HepG2 (cell line): ENCODE results near the gene KLHL33. TPM values are rescaled to one million over a fixed set of nuclear protein-coding genes. Genes with fewer than 3 reads are reported as not detected.

Source experiments
- GRHL1 ChIP-seq: sonication (generic); formaldehyde crosslinking; conservative IDR thresholded peaks from 2 replicates; pipeline ENCODE4 v1.8.0; 2022; ENCODE audit warnings: missing genetic modification reagents
- HOXA9 ChIP-seq: sonication (generic); formaldehyde crosslinking; IDR thresholded peaks from 2 replicates; pipeline ENCODE4 v1.8.1; 2022; ENCODE audit warnings: missing genetic modification reagents, mild to moderate bottlenecking, moderate library complexity, borderline replicate concordance
- JUNB ChIP-seq: sonication (generic); formaldehyde crosslinking; IDR thresholded peaks from 2 replicates; pipeline ENCODE4 v1.8.0; 2022; ENCODE audit warnings: missing genetic modification reagents, mild to moderate bottlenecking, borderline replicate concordance
- MIXL1 ChIP-seq: IDR thresholded peaks from 2 replicates; pipeline ENCODE4 v1.6.1; 2016
- RBM22 ChIP-seq: fragments of 200-400 bp; formaldehyde crosslinking; optimal IDR thresholded peaks from 2 replicates; pipeline ENCODE3; 2017; ENCODE audit warnings: mild to moderate bottlenecking, low read length, moderate library complexity
- REXO4 ChIP-seq: sonication (generic); formaldehyde crosslinking; IDR thresholded peaks from 2 replicates; pipeline ENCODE4 v1.8.0; 2022; ENCODE audit warnings: missing genetic modification reagents, mild to moderate bottlenecking, borderline replicate concordance
- SIN3A ChIP-seq: IDR thresholded peaks from 2 replicates; pipeline ENCODE4 v1.6.1; 2011; ENCODE audit warnings: low read depth, mild to moderate bottlenecking, control low read depth, low read length, borderline replicate concordance
- SMARCE1 ChIP-seq: fragments of 450-650 bp; IDR thresholded peaks from 2 replicates; pipeline ENCODE4 v1.6.1; 2017; ENCODE audit warnings: borderline replicate concordance
- STAT6 ChIP-seq: sonication (generic); formaldehyde crosslinking; IDR thresholded peaks from 2 replicates; pipeline ENCODE4 v1.4.0; 2020; ENCODE audit warnings: missing genetic modification reagents, mild to moderate bottlenecking, borderline replicate concordance
- TGIF2 ChIP-seq: IDR thresholded peaks from 2 replicates; pipeline ENCODE4 v1.6.1; 2016; ENCODE audit warnings: control low read depth, missing compliant biosample characterization
- ZKSCAN5 ChIP-seq: sonication (generic); formaldehyde crosslinking; IDR thresholded peaks from 2 replicates; pipeline ENCODE4 v1.5.1; 2020; ENCODE audit warnings: mild to moderate bottlenecking, missing genetic modification reagents
- ZNF124 ChIP-seq: sonication (generic); formaldehyde crosslinking; IDR thresholded peaks from 2 replicates; pipeline ENCODE4 v1.4.0; 2020; ENCODE audit warnings: missing genetic modification reagents
- ZNF260 ChIP-seq: sonication (generic); formaldehyde crosslinking; IDR thresholded peaks from 2 replicates; pipeline ENCODE4 v1.4.0; 2020; ENCODE audit warnings: missing genetic modification reagents, low read depth, mild to moderate bottlenecking, borderline replicate concordance
- ZNF564 ChIP-seq: sonication (generic); formaldehyde crosslinking; IDR thresholded peaks from 2 replicates; pipeline ENCODE4 v1.8.1; 2023; ENCODE audit warnings: mild to moderate bottlenecking, missing genetic modification reagents
- ZNF749 ChIP-seq: sonication (generic); formaldehyde crosslinking; IDR thresholded peaks from 2 replicates; pipeline ENCODE4 v1.8.0; 2022; ENCODE audit warnings: mild to moderate bottlenecking, missing genetic modification reagents, moderate library complexity, borderline replicate concordance
- polyA plus RNA-seq, 8 experiments: library from polyadenylated mRNA; depleted of rRNA in 3 of 8; stranded (reverse) in 7 of 8; unstranded in 1 of 8; fragments of >200 nt; fragmentation: Illumina TruSeq in 4 of 8; extraction: Trizol in 4 of 8; gene quantifications; 2 replicates each; pipeline versions ENCODE4 v1.2.1 to v1.2.3, GENCODE V29; 2011 to 2016; ENCODE audit warnings: low read depth in 4 of 8, missing spikeins in 1 of 8, mixed read lengths in 1 of 8; ENCODE audit not compliant: insufficient read depth in 1 of 8
- total RNA-seq, 5 experiments: library from RNA; depleted of rRNA; stranded (reverse); fragments of >200 nt; fragmentation: Illumina TruSeq; extraction: Trizol; gene quantifications; 2 replicates each; pipeline ENCODE4 v1.2.3, GENCODE V29; 2016; ENCODE audit warnings: low read depth in 1 of 5
- TF ChIP-seq, protein P1 (sequence below): sonication (generic); formaldehyde crosslinking; IDR thresholded peaks from 2 replicates; pipeline ENCODE4 v1.4.0; 2020; ENCODE audit warnings: missing genetic modification reagents

KLHL33 gene
- total and polyA plus RNA-seq, 2 of the 13 experiments (the other 11 are each of a cell fraction or from before 2014, with no cell fraction given), result not detected

DNA sequence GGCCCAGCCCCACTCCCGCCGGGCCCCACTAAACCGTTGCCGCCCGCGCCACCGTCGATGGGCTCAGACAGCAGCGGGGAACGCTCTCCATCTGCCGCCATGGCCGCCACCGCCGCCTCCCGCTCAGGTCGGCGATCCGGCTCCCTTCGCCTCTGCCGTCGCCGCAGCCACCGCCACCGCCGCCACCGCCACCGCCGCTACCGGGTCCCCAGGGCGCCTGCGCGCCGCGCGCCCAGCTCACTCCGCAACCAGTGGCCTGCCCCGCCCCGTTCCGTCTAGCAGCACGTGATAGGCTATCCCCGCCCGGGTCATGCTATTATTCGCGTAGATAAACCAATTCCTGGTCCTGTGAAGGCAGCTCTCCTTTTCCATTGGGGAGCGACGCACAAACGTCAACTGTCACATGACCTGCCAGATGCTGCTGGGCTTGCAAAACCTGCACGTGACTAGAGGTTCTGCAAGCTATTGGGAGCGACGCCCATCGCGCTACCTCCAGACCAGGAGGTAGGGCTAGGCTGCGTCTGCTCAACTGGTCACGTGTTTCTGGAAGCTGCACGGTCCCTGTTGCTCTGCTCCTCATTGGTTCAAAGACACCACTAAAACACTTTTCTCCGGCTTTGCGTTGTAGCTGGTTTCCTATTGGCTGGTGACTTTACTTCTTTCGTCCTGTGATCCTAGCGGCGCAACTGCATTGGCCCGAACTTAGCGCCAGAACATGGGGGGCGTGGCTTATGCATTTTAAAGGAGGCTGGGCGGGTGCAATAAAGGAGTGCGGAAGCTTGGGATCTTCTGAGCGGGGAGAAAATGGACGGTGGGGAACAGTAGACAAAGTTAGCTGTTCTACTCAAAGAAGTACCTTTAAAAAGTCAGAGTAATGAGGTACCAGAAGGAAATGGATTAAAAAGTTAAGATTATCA lies 25.5 kb upstream of the KLHL33 start, which contains the start of gene PIP4P1 (continued):
- TF ChIP-seq STAT6 (CRISPR knock-in tag) (peak; percentile 59; the same call in 1 of the 2 replicates), ZKSCAN5 (CRISPR knock-in tag) (no peak), TGIF2 (CRISPR knock-in tag) (peak; percentile 80), GRHL1 (CRISPR knock-in tag) (no peak; the same call in 1 of the 2 replicates), HOXA9 (peak; percentile 36; the same call in 1 of the 2 replicates), RBM22 (no peak), ZNF260 (no peak), ZNF124 (CRISPR knock-in tag) (peak; percentile 74; the same call in 1 of the 2 replicates), SMARCE1 (no peak), REXO4 (CRISPR knock-in tag) (no peak), JUNB (CRISPR knock-in tag) (no peak), MIXL1 (CRISPR knock-in tag) (peak; percentile 79), ZNF564 (CRISPR knock-in tag) (no peak), ZNF749 (CRISPR knock-in tag) (no peak; the same call in 1 of the 2 replicates), SIN3A (peak; percentile 82; the same call in 1 of the 2 replicates)
- TF ChIP-seq, protein P1, sequence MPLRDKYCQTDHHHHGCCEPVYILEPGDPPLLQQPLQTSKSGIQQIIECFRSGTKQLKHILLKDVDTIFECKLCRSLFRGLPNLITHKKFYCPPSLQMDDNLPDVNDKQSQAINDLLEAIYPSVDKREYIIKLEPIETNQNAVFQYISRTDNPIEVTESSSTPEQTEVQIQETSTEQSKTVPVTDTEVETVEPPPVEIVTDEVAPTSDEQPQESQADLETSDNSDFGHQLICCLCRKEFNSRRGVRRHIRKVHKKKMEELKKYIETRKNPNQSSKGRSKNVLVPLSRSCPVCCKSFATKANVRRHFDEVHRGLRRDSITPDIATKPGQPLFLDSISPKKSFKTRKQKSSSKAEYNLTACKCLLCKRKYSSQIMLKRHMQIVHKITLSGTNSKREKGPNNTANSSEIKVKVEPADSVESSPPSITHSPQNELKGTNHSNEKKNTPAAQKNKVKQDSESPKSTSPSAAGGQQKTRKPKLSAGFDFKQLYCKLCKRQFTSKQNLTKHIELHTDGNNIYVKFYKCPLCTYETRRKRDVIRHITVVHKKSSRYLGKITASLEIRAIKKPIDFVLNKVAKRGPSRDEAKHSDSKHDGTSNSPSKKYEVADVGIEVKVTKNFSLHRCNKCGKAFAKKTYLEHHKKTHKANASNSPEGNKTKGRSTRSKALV (CRISPR knock-in tag), result 0 out of 2 replicates have a peak, but pooled peaks have one; percentile 49
